Karpas-422 (cell line): ENCODE measurements around the gene MSL3. TPM values are rescaled to one million over a fixed set of nuclear protein-coding genes. Genes with fewer than 3 reads are reported as not detected.

ENCODE experiments used
- DNase-seq: peaks from one replicate; pipeline ENCODE4 v3.0.0-alpha.2; 2015
- H2AFZ ChIP-seq: fragments of 200-600 bp; sonication (generic); 2 replicates; pipeline ENCODE4 v1.6.1; 2014; ENCODE audit warnings: antibody characterized with exemption, low read length, mixed read lengths
- H3K27ac ChIP-seq: fragments of 200-600 bp; sonication (generic); 2 replicates; pipeline ENCODE4 v1.5.1; 2014; ENCODE audit warnings: mild to moderate bottlenecking, low read length, moderate library complexity
- H3K27me3 ChIP-seq: fragments of 200-600 bp; sonication (generic); 2 replicates; pipeline ENCODE4 v1.6.1; 2014; ENCODE audit warnings: low read length, mixed read lengths
- H3K36me3 ChIP-seq: fragments of 200-600 bp; sonication (generic); 2 replicates; pipeline ENCODE4 v1.6.1; 2014; ENCODE audit warnings: low read length, mixed read lengths; ENCODE audit not compliant: insufficient read depth
- H3K4me1 ChIP-seq: fragments of 200-600 bp; sonication (generic); 2 replicates; pipeline ENCODE4 v1.6.1; 2014; ENCODE audit warnings: mild to moderate bottlenecking, low read length, mixed read lengths
- H3K4me2 ChIP-seq: fragments of 200-600 bp; sonication (generic); 2 replicates; pipeline ENCODE4 v1.6.1; 2014; ENCODE audit warnings: low read length, low read depth, mild to moderate bottlenecking; ENCODE audit not compliant: poor library complexity, severe bottlenecking
- H3K4me3 ChIP-seq: fragments of 200-600 bp; sonication (generic); 2 replicates; pipeline ENCODE4 v1.5.1; 2014; ENCODE audit warnings: mild to moderate bottlenecking, antibody characterized with exemption, low read length, mixed read lengths
- H3K79me2 ChIP-seq: fragments of 200-600 bp; sonication (generic); 2 replicates; pipeline ENCODE4 v1.6.1; 2014; ENCODE audit warnings: mild to moderate bottlenecking, low read length, mixed read lengths
- H3K9ac ChIP-seq: fragments of 200-600 bp; sonication (generic); 2 replicates; pipeline ENCODE4 v1.6.0; 2014; ENCODE audit warnings: low read length
- H3K9me2 ChIP-seq: fragments of 200-600 bp; sonication (generic), shearing (Covaris generic); replicated peaks from 2 replicates; pipeline ENCODE4 v1.6.0; 2014; ENCODE audit warnings: mild to moderate bottlenecking, low read length, moderate library complexity; ENCODE audit not compliant: insufficient read depth
- H3K9me3 ChIP-seq: fragments of 300-700, 200-600 bp; sonication (generic); 2 replicates; pipeline ENCODE4 v1.6.1; 2014; ENCODE audit warnings: low read length, mixed read lengths
- H4K20me1 ChIP-seq: fragments of 200-600 bp; sonication (generic); 2 replicates; pipeline ENCODE4 v1.6.1; 2014; ENCODE audit warnings: mild to moderate bottlenecking, antibody characterized with exemption, low read length, low read depth; ENCODE audit not compliant: insufficient read depth
- total RNA-seq: library from RNA; depleted of rRNA; stranded (reverse); fragments of >200 nt; shearing (Covaris generic); gene quantifications from 2 replicates; pipeline ENCODE4 v1.2.3, GENCODE V29; 2014; ENCODE audit warnings: low replicate concordance; rRNA removed

The MSL3 gene
- total RNA-seq, 1 experiment from 2014 or later, result 69.2 TPM

DNA sequence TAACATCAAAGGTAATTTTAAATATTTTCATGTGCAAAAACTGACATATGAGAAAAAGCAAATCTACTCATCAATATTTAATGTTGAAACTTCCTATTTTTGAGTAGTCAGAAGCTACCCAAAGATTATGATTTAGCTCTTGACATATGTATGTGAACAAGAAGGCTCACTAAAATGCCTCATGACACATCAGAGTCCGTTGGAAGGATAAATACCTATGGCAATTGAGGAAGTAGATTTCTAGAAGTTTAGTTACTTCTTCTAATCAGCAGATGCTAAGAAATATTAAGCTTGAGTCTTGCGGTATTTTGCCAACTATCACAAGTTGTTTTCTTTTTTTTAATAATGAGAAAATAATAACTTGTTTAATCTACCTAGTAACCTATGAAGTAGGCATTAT, 55.3 kb downstream of the MSL3 start:
- Histone ChIP-seq H3K4me2 (no peak overlapping the region), H3K9me2 (no peaks in the 10 kb centered on the region), H3K4me3 (no peak overlapping the region), H4K20me1 (no peaks in the 10 kb centered on the region), H3K9me3 (no peaks in the 10 kb centered on the region), H3K36me3 (no peaks in the 10 kb centered on the region), H3K9ac (no peak overlapping the region), H3K27ac (no peak overlapping the region), H3K27me3 (no peaks in the 10 kb centered on the region; the same call in 1 of the 2 replicates), H2AFZ (no peak overlapping the region), H3K79me2 (no peaks in the 10 kb centered on the region), H3K4me1 (no peaks in the 10 kb centered on the region)
- DNase-seq, result no peak

Other genes starting within 250 kb of the MSL3 start
- not detected in 2 replicates for gene ARHGAP6, start 92.3 kb upstream of the MSL3 start, total RNA-seq